GM21381 (cell line): ENCODE results near the gene RFNG.

Experiments
- ATAC-seq: cut with Tn5 transposase; IDR thresholded peaks from one replicate; pipeline ENCODE4 v1.9.1; 2021; ENCODE audit warnings: mild to moderate bottlenecking, moderate library complexity; ENCODE audit not compliant: unreplicated experiment

The RFNG gene

DNA sequence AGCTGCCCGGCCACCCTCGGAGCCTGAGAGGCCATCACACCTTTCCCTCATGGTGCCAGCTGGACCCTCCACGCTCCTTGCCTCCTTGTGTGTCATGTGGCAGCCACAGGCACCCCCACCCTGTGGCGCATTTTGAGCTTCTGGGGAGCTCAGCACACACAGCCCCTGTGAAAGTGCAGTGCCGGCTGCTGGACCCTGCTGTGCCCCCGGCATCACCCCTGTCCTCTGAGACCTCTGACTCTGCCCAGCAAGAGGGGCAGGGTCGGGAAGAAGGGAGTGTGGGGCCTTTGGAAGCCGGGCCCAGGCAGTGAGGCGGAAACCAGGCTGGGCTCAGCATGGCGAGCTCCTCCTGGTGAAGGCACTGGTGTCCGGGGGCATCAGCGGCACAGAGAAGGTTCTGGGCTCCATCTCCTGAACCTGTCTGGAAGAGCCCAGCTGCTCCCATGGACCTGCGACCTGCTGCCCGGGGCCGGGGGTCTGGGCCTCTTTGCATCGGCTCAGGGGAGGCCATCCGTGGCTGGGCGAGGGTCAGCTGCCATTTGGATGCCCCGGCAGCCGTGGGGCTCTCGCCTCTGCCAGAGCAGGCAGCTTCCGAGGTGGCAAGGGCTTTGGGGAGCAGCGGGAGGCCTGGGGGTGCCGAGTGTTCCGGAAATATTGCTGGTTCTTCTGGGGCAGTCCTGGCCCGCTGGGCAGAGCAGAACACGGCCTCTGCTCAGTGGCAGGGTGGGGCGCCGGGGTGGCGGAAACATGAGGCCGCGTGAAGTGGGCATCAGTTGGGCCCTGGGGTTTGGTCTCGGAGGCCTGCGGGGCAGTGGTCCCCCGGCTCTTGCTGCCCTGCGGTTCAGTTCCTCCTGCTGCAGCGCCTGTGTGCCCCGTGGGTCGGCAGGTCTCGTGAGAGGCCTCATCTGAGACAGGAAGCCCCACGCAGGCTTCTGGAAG lies 46.8 kb downstream of the RFNG start:
- no peak for ATAC-seq

DNA sequence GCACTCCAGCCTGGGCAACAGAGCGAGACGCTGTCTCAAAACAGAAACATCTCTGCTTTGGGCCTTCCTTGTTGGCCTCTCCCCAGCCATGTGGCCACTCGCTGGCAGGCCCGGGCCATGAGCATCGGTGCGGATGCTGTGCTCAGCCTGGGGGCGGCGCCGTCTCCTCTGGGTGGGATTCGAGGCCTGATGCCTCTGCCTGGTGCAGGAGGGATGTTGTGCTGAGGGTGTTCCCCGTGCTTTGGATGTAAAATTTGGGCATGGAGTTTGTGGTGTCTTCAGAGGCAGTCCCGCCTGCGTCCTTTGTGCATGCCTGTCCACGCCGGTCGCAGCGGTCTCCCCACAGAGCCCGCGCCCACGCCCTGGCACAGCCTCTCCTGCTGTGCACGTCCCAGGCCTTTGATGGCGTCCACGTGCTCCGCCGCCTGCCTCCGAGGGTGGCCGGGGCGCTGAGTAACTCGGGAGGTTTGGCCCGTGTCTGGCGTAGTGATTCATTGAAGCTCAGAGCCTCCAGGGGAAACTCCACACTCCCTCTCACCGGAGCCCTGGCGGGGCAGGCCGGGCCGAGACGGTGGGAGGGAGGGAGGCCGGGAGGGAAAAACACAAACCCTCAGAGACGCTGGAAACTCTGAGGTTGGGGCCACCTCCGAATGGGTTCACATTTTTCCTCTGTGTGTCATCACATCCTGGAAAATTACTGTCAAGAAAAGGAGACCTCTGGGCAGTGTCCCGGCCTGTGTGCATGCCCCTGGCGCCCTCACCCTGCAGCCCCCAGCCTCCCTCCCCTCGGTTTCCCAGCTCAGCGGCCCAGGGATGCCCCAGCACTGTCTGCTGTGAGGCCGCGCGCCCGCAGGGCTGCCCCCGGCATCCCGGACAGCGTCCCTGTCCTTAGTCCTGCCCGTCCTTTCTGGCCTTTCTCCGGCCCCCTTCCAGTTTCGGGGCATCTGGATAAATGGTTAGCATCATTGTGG lies 47.9 kb downstream of the RFNG start:
- no peak for ATAC-seq

DNA sequence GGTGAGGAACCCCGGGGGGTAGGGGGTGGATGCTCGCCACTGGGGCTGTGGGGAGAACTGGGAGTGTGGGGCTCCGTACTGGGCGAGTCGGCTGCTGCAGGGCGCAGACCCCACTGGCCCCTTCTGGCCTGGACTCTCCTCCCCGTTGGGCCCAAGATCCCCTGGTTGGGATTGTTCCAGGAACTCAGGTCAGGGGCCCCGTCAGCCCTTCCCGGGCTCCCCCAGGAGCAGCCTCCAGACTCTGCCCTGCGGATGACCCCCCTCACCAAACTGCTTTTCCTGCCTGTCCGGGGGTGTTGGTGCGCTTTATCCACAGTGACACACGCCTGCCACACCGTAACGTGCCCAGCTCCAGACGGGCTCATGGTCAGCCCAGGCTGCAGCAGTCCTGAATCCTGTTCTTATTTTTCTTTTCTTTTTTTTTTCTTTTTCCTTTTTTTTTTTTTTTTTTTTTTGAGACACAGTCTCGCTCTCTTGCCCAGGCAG lies 50.0 kb downstream of the RFNG start:
- no peak for ATAC-seq

DNA sequence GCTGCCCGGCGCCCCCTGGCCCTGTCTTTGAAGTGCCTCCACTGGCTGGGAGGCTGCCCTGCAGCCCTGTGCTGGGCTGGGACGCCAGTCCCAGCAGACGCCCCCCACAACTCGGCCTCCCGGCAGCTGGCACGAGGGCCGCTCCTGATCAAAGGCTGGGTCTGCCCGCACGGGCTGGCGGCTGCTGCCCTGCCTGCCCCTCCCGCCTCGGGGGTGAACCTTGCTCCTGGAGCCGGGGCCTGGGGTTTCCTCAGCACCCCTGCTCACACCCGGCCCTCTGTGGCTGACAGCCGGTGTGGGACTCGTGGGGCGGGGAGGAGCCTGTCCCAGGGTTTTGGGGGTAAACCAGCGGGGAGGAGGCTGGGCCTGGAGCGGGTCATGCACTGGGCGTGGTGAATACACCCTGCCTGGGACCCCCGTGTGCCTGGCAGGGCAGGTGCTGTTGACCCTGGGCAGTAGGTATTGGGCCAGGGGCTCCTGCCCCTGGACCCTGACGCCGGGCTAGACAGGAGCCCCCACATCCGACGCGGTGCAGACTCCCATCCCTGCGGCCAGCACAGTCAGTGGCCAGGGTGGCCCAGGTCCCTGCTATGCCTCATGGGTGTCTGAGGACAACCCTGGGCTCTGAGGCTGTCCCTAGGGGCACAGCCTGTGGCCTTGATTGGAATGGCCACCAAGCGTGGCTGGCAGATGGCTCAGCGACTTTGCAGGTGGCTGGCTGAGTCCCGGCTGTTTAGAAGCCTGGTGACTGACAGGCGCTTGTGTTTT lies 50.6 kb downstream of the RFNG start:
- ATAC-seq = no peak

DNA sequence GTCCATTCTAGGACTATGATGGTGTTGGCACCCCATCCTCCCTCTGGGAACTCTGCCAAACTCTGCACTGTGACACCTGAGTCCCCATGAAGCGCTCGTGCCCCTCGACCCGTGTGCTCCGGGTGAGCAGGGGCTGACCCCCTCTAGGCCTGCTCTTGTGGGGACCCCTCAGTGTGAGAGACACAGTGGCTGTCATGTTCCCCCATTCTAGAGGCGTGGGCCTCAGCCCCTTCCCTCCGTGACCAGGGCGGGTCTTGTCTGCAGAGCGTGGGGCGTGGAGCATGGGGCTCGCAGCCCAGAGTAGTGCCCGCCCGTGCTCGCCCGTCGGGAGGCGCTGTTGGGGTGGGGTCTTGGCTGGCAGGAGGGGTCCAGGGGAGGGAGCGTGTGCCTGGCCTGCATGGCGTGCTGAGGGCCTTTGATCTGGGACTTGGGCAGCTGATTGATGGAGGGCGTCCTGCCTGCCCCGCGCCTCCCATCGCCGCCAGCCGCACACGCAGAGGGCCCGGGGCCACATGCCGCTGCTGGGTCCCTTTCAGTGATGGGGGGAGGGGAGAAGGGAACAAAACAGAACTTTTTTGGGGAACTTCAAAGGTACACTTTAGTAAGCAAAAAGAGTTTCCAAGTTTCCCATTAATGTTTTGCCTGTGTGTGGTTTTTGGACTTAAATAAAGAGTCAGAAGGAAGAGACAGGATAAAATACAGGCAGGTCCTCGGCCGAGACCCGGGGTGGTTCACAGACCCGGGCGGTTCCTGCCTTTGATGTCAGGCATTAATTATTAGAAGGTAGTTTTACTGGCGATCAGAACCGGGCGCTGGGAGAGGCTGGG lies 51.4 kb downstream of the RFNG start:
- no peak for ATAC-seq

DNA sequence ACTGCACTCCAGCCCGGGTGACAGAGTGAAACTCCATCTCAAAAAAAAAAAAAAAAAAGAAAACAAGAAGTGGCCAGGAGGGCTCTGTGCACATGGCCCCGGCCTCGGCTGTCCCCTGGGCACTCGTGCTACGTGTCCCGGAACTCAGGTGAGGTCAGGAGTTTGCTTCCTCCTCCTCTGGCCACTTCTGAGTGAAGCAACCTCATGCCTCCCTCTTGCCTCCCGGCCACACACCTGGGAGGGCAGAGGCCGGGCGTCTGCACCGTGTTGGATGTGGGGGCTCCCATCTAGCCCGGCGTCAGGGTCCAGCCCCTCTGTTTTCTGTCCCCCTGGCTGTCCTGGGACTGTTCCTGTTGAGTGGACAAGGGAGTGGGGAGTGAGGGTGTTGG lies 52.0 kb downstream of the RFNG start:
- no peak for ATAC-seq

DNA sequence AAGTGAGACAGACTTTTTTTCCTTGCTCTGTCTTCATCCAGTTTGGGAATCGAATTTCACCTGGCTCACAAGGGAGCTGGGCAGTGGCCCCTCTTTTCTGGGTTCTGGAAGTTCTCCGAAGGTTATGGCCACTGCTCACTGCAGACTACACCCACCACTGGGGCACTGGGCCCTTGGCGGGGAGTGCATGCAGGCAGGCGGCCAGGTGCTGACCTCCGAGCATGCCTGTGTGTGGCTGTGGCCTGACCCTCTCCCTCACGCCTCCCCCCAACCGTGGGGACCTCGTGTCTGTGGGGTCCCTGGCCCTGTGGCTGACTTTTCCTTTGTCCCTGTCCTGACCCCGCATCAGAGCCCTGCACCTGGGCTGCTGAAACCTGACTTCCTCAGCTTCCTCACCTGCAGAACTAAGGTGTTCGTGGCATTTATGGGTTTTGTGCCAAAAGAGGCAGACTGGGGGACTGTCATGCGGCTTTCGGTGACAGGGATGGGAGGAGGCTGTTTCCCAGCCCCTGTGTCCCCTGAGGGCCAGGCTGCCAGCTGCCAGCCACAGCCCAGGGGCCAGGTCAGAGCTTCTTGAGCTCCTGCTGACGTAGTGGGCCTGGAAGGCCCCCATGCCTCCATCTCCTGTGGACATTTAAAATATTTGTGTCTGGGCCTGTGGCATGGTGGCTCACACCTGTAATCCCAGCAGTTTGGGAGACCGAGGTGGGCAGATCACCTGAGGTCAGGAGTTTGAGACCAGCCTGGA lies 52.7 kb downstream of the RFNG start:
- ATAC-seq = no peak

DNA sequence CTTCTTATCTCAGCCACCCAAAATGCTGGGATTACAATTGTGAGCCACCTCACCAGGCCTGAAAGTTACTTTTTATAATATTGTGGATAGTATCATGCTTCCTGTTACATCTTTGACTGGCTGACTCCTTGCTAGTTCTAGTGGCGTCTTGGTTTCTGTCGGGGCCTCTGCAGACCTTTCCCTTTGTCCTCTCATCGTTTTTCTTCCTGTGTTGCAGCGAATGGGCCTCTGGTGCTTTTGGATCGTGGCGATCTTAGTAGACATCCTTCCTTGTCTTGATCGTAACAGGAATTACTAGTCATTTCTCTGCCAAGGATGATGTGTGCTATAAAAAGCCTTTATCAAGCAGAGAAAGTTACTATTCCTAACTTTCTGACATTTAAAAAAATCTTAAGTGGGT lies 53.4 kb downstream of the RFNG start:
- ATAC-seq = no peak
